ENCODE results near the gene TMEM140.

Gene TMEM140

GRCh38 chr7:135147899-135148721, at the start of gene TMEM140:
TSS of gene TMEM140 (plus strand) at chr7:135148072. CDS start at chr7:135164442, 16,370 bp downstream.
- TF ChIP-seq ZFX (IDR thresholded peaks at IDR 0.05; ENCODE audit: borderline replicate concordance), result no peak
- no peak for TF ChIP-seq CTCF (IDR thresholded peaks at IDR 0.05)
- H3K27ac ChIP-seq, result peak within 1 kb of the TSS; percentile 50

GRCh38 chr7:135098391-135098790, 49.5 kb upstream of the TMEM140 start:
- TF ChIP-seq ZFX (IDR thresholded peaks at IDR 0.05; ENCODE audit: borderline replicate concordance), result no peak
- peak overlapping the region; percentile 34 for H3K27ac ChIP-seq

- H3K27ac ChIP-seq, result no peak overlapping the region
- no peak for TF ChIP-seq ZFX (IDR thresholded peaks at IDR 0.05; ENCODE audit: borderline replicate concordance)
These were observed 47.0 kb upstream of the TMEM140 start for GRCh38 chr7:135100856-135101255.

GRCh38 chr7:135102372-135102771, 45.5 kb upstream of the TMEM140 start:
- no peak overlapping the region for H3K27ac ChIP-seq
- TF ChIP-seq CTCF (IDR thresholded peaks at IDR 0.05) (no peak), ZFX (IDR thresholded peaks at IDR 0.05; ENCODE audit: borderline replicate concordance) (no peak)

GRCh38 chr7:135109562-135109961, 38.3 kb upstream of the TMEM140 start:
- TF ChIP-seq CTCF (IDR thresholded peaks at IDR 0.05) (no peak), ZFX (IDR thresholded peaks at IDR 0.05; ENCODE audit: borderline replicate concordance) (no peak)
- H3K27ac ChIP-seq, result no peak overlapping the region

- H3K27ac ChIP-seq, result no peak overlapping the region
- TF ChIP-seq ZFX (IDR thresholded peaks at IDR 0.05; ENCODE audit: borderline replicate concordance), result no peak
These were observed 37.9 kb upstream of the TMEM140 start for GRCh38 chr7:135109976-135110375.

GRCh38 chr7:135111379-135111778, 36.5 kb upstream of the TMEM140 start:
- H3K27ac ChIP-seq, result no peak overlapping the region
- no peak for TF ChIP-seq CTCF (IDR thresholded peaks at IDR 0.05)
- no peak for TF ChIP-seq ZFX (IDR thresholded peaks at IDR 0.05; ENCODE audit: borderline replicate concordance)

- no peak overlapping the region for H3K27ac ChIP-seq
- no peak for TF ChIP-seq CTCF (IDR thresholded peaks at IDR 0.05)
- TF ChIP-seq ZFX (IDR thresholded peaks at IDR 0.05; ENCODE audit: borderline replicate concordance), result no peak
These were observed 33.2 kb upstream of the TMEM140 start for GRCh38 chr7:135114622-135115021.

GRCh38 chr7:135117096-135117495, 30.8 kb upstream of the TMEM140 start:
- TF ChIP-seq CTCF (IDR thresholded peaks at IDR 0.05) (no peak), ZFX (IDR thresholded peaks at IDR 0.05; ENCODE audit: borderline replicate concordance) (no peak)
- no peak overlapping the region for H3K27ac ChIP-seq
